B cell (primary cell): ENCODE measurements around the gene GDAP1L1. TPM values are rescaled to one million over a fixed set of nuclear protein-coding genes. Genes with fewer than 3 reads are reported as not detected.

Experiments used
- ATAC-seq: fragments of 200-7000 bp; cut with Tn5 transposase; one replicate; pipeline ENCODE4 v1.10.0; 2021; ENCODE audit warnings: low read depth, mild to moderate bottlenecking, moderate number of reproducible peaks, moderate library complexity
- CTCF ChIA-PET: fragments of 350-600 bp; sonication (Branson Sonifier 250); formaldehyde crosslinking; loops from one replicate; lab custom pipeline; 2021; ENCODE audit warnings: antibody characterized with exemption, inconsistent platforms; lab: Charles Lee
- POLR2A ChIA-PET: fragments of 350-600 bp; sonication (Branson Sonifier 250); formaldehyde crosslinking; loops from one replicate; lab custom pipeline; 2021; ENCODE audit warnings: antibody characterized with exemption; lab: Charles Lee
- DNase-seq: peaks from one replicate; pipeline ENCODE4 v3.0.0; 2013
- H2AFZ ChIP-seq: 2 replicates; pipeline ENCODE4 v1.6.1; 2012; ENCODE audit warnings: mild to moderate bottlenecking, low read depth, low read length; ENCODE audit not compliant: insufficient read depth, poor library complexity, severe bottlenecking
- H3K27ac ChIP-seq, 2 donors: 1 replicate in 1 of 2; 2 replicates in 1 of 2; pipeline ENCODE4 v1.5.1; 2012 to 2013; ENCODE audit warnings: low read length in 2 of 2, mild to moderate bottlenecking in 2 of 2, moderate library complexity in 1 of 2
- H3K27me3 ChIP-seq, 4 experiments: fragments of 200-600 bp in 1 of 4; sonication (generic) in 1 of 4; replicated peaks in 1 of 4; 1 replicate in 2 of 4; 2 replicates in 2 of 4; pipeline versions ENCODE4 v1.6.1 to v1.7.0; 2013 to 2016; ENCODE audit warnings: low read length in 3 of 4, mild to moderate bottlenecking in 2 of 4, mixed read lengths in 1 of 4, moderate library complexity in 1 of 4; ENCODE audit not compliant: insufficient read depth in 4 of 4, control insufficient read depth in 3 of 4; ENCODE audit errors: control extremely low read depth in 1 of 4
- H3K36me3 ChIP-seq, 2 experiments: replicated peaks in 1 of 2; 1 replicate in 1 of 2; 2 replicates in 1 of 2; pipeline versions ENCODE4 v1.6.1 to v1.7.1; 2013; ENCODE audit warnings: low read length in 1 of 2; ENCODE audit not compliant: insufficient read depth in 2 of 2, control insufficient read depth in 1 of 2; ENCODE audit errors: control extremely low read depth in 1 of 2, extremely low read depth in 1 of 2
- H3K4me1 ChIP-seq, 2 donors: fragments of 200-600 bp in 1 of 2; sonication (generic) in 1 of 2; 1 replicate in 1 of 2; 2 replicates in 1 of 2; pipeline versions ENCODE4 v1.5.1 to v1.6.1; 2013 to 2017; ENCODE audit warnings: low read length in 2 of 2; ENCODE audit not compliant: control insufficient read depth in 2 of 2, insufficient read depth in 2 of 2
- H3K4me2 ChIP-seq: replicated peaks from 2 replicates; pipeline ENCODE3; 2012; ENCODE audit warnings: mild to moderate bottlenecking, low read depth, low read length; ENCODE audit not compliant: poor library complexity, severe bottlenecking
- H3K4me3 ChIP-seq, 5 experiments: fragments of 200-600 bp in 1 of 5; sonication (generic) in 1 of 5; 1 replicate in 3 of 5; 2 replicates in 2 of 5; pipeline versions ENCODE4 v1.5.1 to v1.7.0; 2011 to 2016; ENCODE audit warnings: low read length in 4 of 5, mild to moderate bottlenecking in 4 of 5, low read depth in 2 of 5, control low read depth in 1 of 5, moderate library complexity in 1 of 5; ENCODE audit not compliant: insufficient read depth in 1 of 5; ENCODE audit errors: control extremely low read depth in 1 of 5, extremely low read depth in 1 of 5
- H3K79me2 ChIP-seq: fragments of 200-600 bp; sonication (generic); one replicate; pipeline ENCODE4 v1.6.0; 2016; ENCODE audit warnings: low read length; ENCODE audit not compliant: control insufficient read depth, insufficient read depth
- H3K9ac ChIP-seq: fragments of 200-600 bp; sonication (generic); 2 replicates; pipeline ENCODE4 v1.6.1; 2017; ENCODE audit warnings: mild to moderate bottlenecking, low read length, moderate library complexity
- H3K9me3 ChIP-seq, 3 donors: one replicate each; pipeline versions ENCODE4 v1.6.1 to v1.7.1; 2013; ENCODE audit warnings: low read length in 2 of 3; ENCODE audit not compliant: control insufficient read depth in 2 of 3, insufficient read depth in 1 of 3; ENCODE audit errors: control extremely low read depth in 1 of 3
- H4K20me1 ChIP-seq: 2 replicates; pipeline ENCODE4 v1.6.0; 2012; ENCODE audit warnings: mild to moderate bottlenecking, low read length; ENCODE audit not compliant: insufficient read depth, control insufficient read depth, poor library complexity, severe bottlenecking
- H3K27ac Mint-ChIP-seq: one replicate; pipeline ENCODE4 v1.8.0; 2021; ENCODE audit warnings: mixed read lengths
- H3K27me3 Mint-ChIP-seq: one replicate; pipeline ENCODE4 v1.8.0; 2021; ENCODE audit warnings: mixed read lengths
- H3K4me1 Mint-ChIP-seq: one replicate; pipeline ENCODE4 v1.8.0; 2021; ENCODE audit warnings: mixed read lengths
- H3K4me3 Mint-ChIP-seq: one replicate; pipeline ENCODE4 v1.8.0; 2021; ENCODE audit warnings: mixed read lengths
- H3K9me3 Mint-ChIP-seq: one replicate; pipeline ENCODE4 v1.8.0; 2022; ENCODE audit warnings: mixed read lengths; ENCODE audit not compliant: insufficient read depth
- CTCF ChIP-seq: fragments of 200-600 bp; IDR thresholded peaks from one replicate; pipeline ENCODE4 v1.8.0; 2022; ENCODE audit warnings: antibody characterized with exemption, mild to moderate bottlenecking
- EZH2 ChIP-seq: IDR thresholded peaks from 2 replicates; pipeline ENCODE4 v1.6.1; 2012; ENCODE audit warnings: borderline replicate concordance, low read depth, mild to moderate bottlenecking, moderate library complexity, low read length; ENCODE audit not compliant: insufficient read depth, poor library complexity, severe bottlenecking
- WGBS: methylation state at CpG from one replicate; pipeline ENCODE4 v1.1.5; 2013; ENCODE audit warnings: missing lambda C conversion rate; ENCODE audit not compliant: insufficient coverage; 5-methylcytosine and 5-hydroxymethylcytosine counted together
- intact Hi-C: fragments of 100-400 bp; cut with micrococcal nuclease; formaldehyde crosslinking; loops from one replicate; pipeline ENCODE4 v1.10.0; 2022
- polyA plus RNA-seq: library from polyadenylated mRNA; depleted of rRNA; stranded (reverse); fragments of >200 nt; gene quantifications from 2 replicates; pipeline ENCODE4 v1.2.3, GENCODE V29; 2012
- total RNA-seq, 2 donors: library from RNA; stranded (reverse); fragments of 120-200 nt in 1 of 2; gene quantifications; 1 replicate in 1 of 2; 2 replicates in 1 of 2; pipeline versions ENCODE4 v1.2.3 to v1.2.4, GENCODE V29; 2013 to 2022

The GDAP1L1 gene
- total and polyA plus RNA-seq, 2 donors (not counting 1 experiment from before 2014, with no cell fraction given): not detected

GRCh38 chr20:44256961-44257360, 9.9 kb downstream of the GDAP1L1 start:
- H3K27ac Mint-ChIP-seq: no peak overlapping the region
- no peaks in the 10 kb centered on the region for H3K4me1 ChIP-seq
- no peak overlapping the region for H3K27ac ChIP-seq
- TF ChIP-seq EZH2: no peak
- TF ChIP-seq CTCF: no peak
- H3K4me1 Mint-ChIP-seq: no peaks in the 10 kb centered on the region
- H3K36me3 ChIP-seq: no peaks in the 10 kb centered on the region
- CTCF ChIA-PET: no interaction called here
- H3K9ac ChIP-seq: no peak overlapping the region
- H3K4me3 ChIP-seq: no peak overlapping the region
- POLR2A ChIA-PET: no interaction called here
- no peak overlapping the region for H3K4me2 ChIP-seq
- H3K79me2 ChIP-seq: no peaks in the 10 kb centered on the region
- intact Hi-C loops: no loop called here
- no peaks in the 10 kb centered on the region for H3K27me3 ChIP-seq
- no peak for DNase-seq
- no peaks in the 10 kb centered on the region for H4K20me1 ChIP-seq
- 91% methylated on average over 21 of the region's 21 CpGs for WGBS
- H3K4me3 Mint-ChIP-seq: no peak overlapping the region
- H3K9me3 Mint-ChIP-seq: no peaks in the 10 kb centered on the region
- no peaks in the 10 kb centered on the region for H3K9me3 ChIP-seq
- H3K27me3 Mint-ChIP-seq: peaks cover 5% of the 10 kb centered on the region
- ATAC-seq: no peak
- no peak overlapping the region for H2AFZ ChIP-seq

GRCh38 chr20:44258226-44258890, 11.2 kb downstream of the GDAP1L1 start:
- Histone ChIP-seq H4K20me1 (no peaks in the 10 kb centered on the region), H3K9ac (no peak overlapping the region), H3K27me3 (no peaks in the 10 kb centered on the region), H2AFZ (no peak overlapping the region), H3K9me3 (no peaks in the 10 kb centered on the region), H3K4me1 (no peaks in the 10 kb centered on the region), H3K4me2 (no peak overlapping the region), H3K36me3 (no peaks in the 10 kb centered on the region), H3K79me2 (no peaks in the 10 kb centered on the region), H3K4me3 (no peak overlapping the region), H3K27ac (no peak overlapping the region)
- intact Hi-C loops: no loop called here
- no peaks in the 10 kb centered on the region for H3K9me3 Mint-ChIP-seq
- CTCF ChIA-PET: interaction anchor here (0.5 kb wide), 1 partner anchor 37 kb away, joined by 3 read pairs; no protein-coding TSS in a partner anchor
- ATAC-seq (no peak), DNase-seq (no peak)
- no peaks in the 10 kb centered on the region for H3K27me3 Mint-ChIP-seq
- TF ChIP-seq CTCF (no peak), EZH2 (no peak)
- H3K4me3 Mint-ChIP-seq: no peak overlapping the region
- POLR2A ChIA-PET: no interaction called here
- no peak overlapping the region for H3K27ac Mint-ChIP-seq
- WGBS: 93% methylated on average over 28 of the region's 28 CpGs
- H3K4me1 Mint-ChIP-seq: no peaks in the 10 kb centered on the region
